BLaER1 (cell line): ENCODE measurements around the gene SNED1.

Experiments used
- H3K27ac ChIP-seq: shearing (Covaris generic); formaldehyde crosslinking; 2 replicates; pipeline ENCODE4 v1.8.1; 2022
- H3K27me3 ChIP-seq: shearing (Covaris generic); formaldehyde crosslinking; 2 replicates; pipeline ENCODE4 v1.8.1; 2022
- H3K36me3 ChIP-seq: shearing (Covaris generic); formaldehyde crosslinking; 2 replicates; pipeline ENCODE4 v1.8.1; 2022
- H3K4me1 ChIP-seq: shearing (Covaris generic); formaldehyde crosslinking; 2 replicates; pipeline ENCODE4 v1.8.1; 2022
- H3K4me2 ChIP-seq: shearing (Covaris generic); formaldehyde crosslinking; 2 replicates; pipeline ENCODE4 v1.8.1; 2022
- H3K4me3 ChIP-seq: shearing (Covaris generic); formaldehyde crosslinking; 2 replicates; pipeline ENCODE4 v1.8.1; 2022
- H3K9ac ChIP-seq: shearing (Covaris generic); formaldehyde crosslinking; 2 replicates; pipeline ENCODE4 v1.8.1; 2022
- H3K9me3 ChIP-seq: shearing (Covaris generic); formaldehyde crosslinking; 2 replicates; pipeline ENCODE4 v1.8.1; 2022
- H4K20me1 ChIP-seq: shearing (Covaris generic); formaldehyde crosslinking; 2 replicates; pipeline ENCODE4 v1.8.1; 2022
- Cebpa-rat ChIP-seq: shearing (Covaris generic); IDR thresholded peaks from 2 replicates; pipeline ENCODE4 v1.8.1; 2022

SNED1 gene

DNA sequence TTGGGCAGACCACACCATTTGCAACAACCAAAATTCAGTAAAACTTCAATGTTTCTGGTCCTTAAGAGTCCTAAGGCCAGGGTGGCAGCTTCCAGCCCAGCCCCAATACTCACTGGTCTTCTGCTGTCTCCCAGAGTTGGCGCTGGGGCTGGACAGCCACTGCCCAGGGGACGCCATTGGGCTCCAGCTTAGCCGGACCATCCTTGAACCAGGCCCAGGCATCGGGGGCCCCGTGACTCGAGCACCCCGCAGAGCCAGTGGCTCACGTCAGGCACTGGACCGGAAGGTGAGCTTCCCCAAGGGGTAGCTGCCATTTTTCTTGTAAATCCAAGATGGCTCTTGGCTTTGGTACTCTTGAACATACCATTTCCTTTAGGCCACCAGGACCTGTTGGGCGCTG is 21.8 kb downstream of the SNED1 start:
- Histone ChIP-seq H3K4me3 (no peak overlapping the region), H4K20me1 (no peaks in the 10 kb centered on the region), H3K27me3 (no peaks in the 10 kb centered on the region), H3K4me1 (no peaks in the 10 kb centered on the region), H3K4me2 (no peak overlapping the region), H3K9me3 (peaks cover 19% of the 10 kb centered on the region), H3K36me3 (no peaks in the 10 kb centered on the region), H3K27ac (no peak overlapping the region), H3K9ac (no peak overlapping the region)
- TF ChIP-seq Cebpa-rat: no peak

GRCh38 chr2:241020629-241021190 is 22.3 kb downstream of the SNED1 start:
- H3K9ac ChIP-seq: no peak overlapping the region
- no peaks in the 10 kb centered on the region for H3K4me1 ChIP-seq
- no peaks in the 10 kb centered on the region for H4K20me1 ChIP-seq
- H3K27me3 ChIP-seq: no peaks in the 10 kb centered on the region
- no peak overlapping the region for H3K27ac ChIP-seq
- H3K4me3 ChIP-seq: no peak overlapping the region
- no peak overlapping the region for H3K4me2 ChIP-seq
- H3K9me3 ChIP-seq: peaks cover 24% of the 10 kb centered on the region
- no peaks in the 10 kb centered on the region for H3K36me3 ChIP-seq
- TF ChIP-seq Cebpa-rat: no peak

- no peak overlapping the region for H3K9ac ChIP-seq
- H3K4me2 ChIP-seq: no peak overlapping the region
- no peak overlapping the region for H3K4me3 ChIP-seq
- no peak for TF ChIP-seq Cebpa-rat
- no peaks in the 10 kb centered on the region for H3K36me3 ChIP-seq
- H3K4me1 ChIP-seq: peaks cover 8% of the 10 kb centered on the region
- H3K27me3 ChIP-seq: no peaks in the 10 kb centered on the region
- H3K9me3 ChIP-seq: peaks cover 35% of the 10 kb centered on the region
- H4K20me1 ChIP-seq: no peaks in the 10 kb centered on the region
- no peak overlapping the region for H3K27ac ChIP-seq
Measured at GRCh38 chr2:241025639-241026038, 27.2 kb downstream of the SNED1 start.

- H3K27me3 ChIP-seq: no peaks in the 10 kb centered on the region
- peaks cover 26% of the 10 kb centered on the region for H3K9me3 ChIP-seq
- peaks cover 24% of the 10 kb centered on the region for H3K4me1 ChIP-seq
- no peaks in the 10 kb centered on the region for H4K20me1 ChIP-seq
- no peak overlapping the region for H3K27ac ChIP-seq
- no peak overlapping the region for H3K4me3 ChIP-seq
- H3K9ac ChIP-seq: no peak overlapping the region
- no peak for TF ChIP-seq Cebpa-rat
- peak overlapping the region; percentile 54 for H3K4me2 ChIP-seq
- H3K36me3 ChIP-seq: no peaks in the 10 kb centered on the region
Measured at GRCh38 chr2:241029599-241030332, 31.3 kb downstream of the SNED1 start.

GRCh38 chr2:241030333-241030680 is 31.9 kb downstream of the SNED1 start:
- no peaks in the 10 kb centered on the region for H4K20me1 ChIP-seq
- H3K4me2 ChIP-seq: peak overlapping the region; percentile 54
- H3K9me3 ChIP-seq: peaks cover 20% of the 10 kb centered on the region
- no peak overlapping the region for H3K27ac ChIP-seq
- H3K4me3 ChIP-seq: no peak overlapping the region
- no peak overlapping the region for H3K9ac ChIP-seq
- TF ChIP-seq Cebpa-rat: no peak
- H3K4me1 ChIP-seq: peaks cover 29% of the 10 kb centered on the region
- no peaks in the 10 kb centered on the region for H3K36me3 ChIP-seq
- H3K27me3 ChIP-seq: no peaks in the 10 kb centered on the region

DNA sequence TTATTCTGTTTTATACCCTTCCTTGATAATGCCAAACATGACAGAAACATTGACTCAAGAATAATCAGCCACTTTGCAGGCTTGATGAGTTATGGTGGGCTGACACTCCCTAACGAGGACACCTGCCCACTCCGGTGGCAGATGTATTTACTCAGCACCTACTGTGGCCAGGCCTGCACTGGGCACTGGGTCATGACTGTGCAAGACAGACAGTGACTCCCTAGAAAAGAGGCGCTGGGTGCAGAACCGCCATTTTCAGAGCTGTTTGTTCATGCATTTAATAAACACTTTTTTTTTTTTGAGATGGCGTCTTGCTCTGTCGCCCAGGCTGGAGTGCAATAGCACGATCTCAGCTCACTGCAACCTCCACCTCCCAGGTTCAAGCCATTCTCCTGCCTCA is 32.5 kb downstream of the SNED1 start:
- no peak for TF ChIP-seq Cebpa-rat
- peaks cover 32% of the 10 kb centered on the region for H3K4me1 ChIP-seq
- H3K36me3 ChIP-seq: no peaks in the 10 kb centered on the region
- no peak overlapping the region for H3K9ac ChIP-seq
- peaks cover 15% of the 10 kb centered on the region for H3K9me3 ChIP-seq
- no peak overlapping the region for H3K27ac ChIP-seq
- H3K4me2 ChIP-seq: peak overlapping the region; percentile 54
- H3K27me3 ChIP-seq: no peaks in the 10 kb centered on the region
- no peak overlapping the region for H3K4me3 ChIP-seq
- no peaks in the 10 kb centered on the region for H4K20me1 ChIP-seq

GRCh38 chr2:241031436-241032165 is 33.2 kb downstream of the SNED1 start:
- Histone ChIP-seq H3K27ac (no peak overlapping the region), H3K36me3 (no peaks in the 10 kb centered on the region), H3K4me3 (no peak overlapping the region), H3K4me2 (peak overlapping the region; percentile 54; the same call in 1 of the 2 replicates), H3K9ac (no peak overlapping the region), H3K27me3 (peaks cover 6% of the 10 kb centered on the region), H4K20me1 (no peaks in the 10 kb centered on the region), H3K4me1 (peaks cover 38% of the 10 kb centered on the region), H3K9me3 (peaks cover 10% of the 10 kb centered on the region)
- no peak for TF ChIP-seq Cebpa-rat

- H3K36me3 ChIP-seq: no peaks in the 10 kb centered on the region
- H3K27me3 ChIP-seq: peaks cover 16% of the 10 kb centered on the region
- peaks cover 57% of the 10 kb centered on the region for H3K4me1 ChIP-seq
- no peak overlapping the region for H3K4me3 ChIP-seq
- H3K27ac ChIP-seq: no peak overlapping the region
- H3K4me2 ChIP-seq: no peak overlapping the region
- TF ChIP-seq Cebpa-rat: no peak
- H3K9ac ChIP-seq: no peak overlapping the region
- H3K9me3 ChIP-seq: no peaks in the 10 kb centered on the region
- H4K20me1 ChIP-seq: 0 out of 2 replicates have a peak, but pooled peaks cover 10% of the 10 kb centered on the region
Measured at GRCh38 chr2:241033336-241033987, 35.0 kb downstream of the SNED1 start.

DNA sequence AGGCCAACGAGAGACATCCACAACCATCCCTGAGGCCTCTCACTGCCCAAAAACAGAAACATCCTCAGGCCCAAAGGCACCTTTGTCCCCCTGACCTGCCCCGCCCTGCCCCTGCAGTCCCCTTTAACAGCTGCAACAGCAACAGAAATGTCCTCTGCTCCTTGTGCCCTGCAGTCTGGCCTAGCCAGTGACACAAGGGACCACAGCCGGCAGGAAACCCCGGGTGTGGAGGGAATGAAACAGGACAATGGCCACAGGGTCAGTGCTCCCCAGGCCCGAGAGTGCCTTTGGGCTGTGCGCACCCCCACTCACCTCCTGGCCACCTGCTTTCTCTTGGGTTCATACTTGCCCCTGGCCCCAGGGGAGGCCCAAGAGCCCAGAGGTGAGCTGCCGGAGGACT is 35.6 kb downstream of the SNED1 start:
- H3K36me3 ChIP-seq: no peaks in the 10 kb centered on the region
- H3K4me2 ChIP-seq: 0 out of 2 replicates have a peak overlapping the region, but pooled peaks have one; percentile 69
- no peak overlapping the region for H3K4me3 ChIP-seq
- TF ChIP-seq Cebpa-rat: no peak
- no peak overlapping the region for H3K27ac ChIP-seq
- H3K4me1 ChIP-seq: peaks cover 62% of the 10 kb centered on the region
- H3K9me3 ChIP-seq: no peaks in the 10 kb centered on the region
- H3K27me3 ChIP-seq: peaks cover 16% of the 10 kb centered on the region
- H3K9ac ChIP-seq: no peak overlapping the region
- 0 out of 2 replicates have a peak, but pooled peaks cover 10% of the 10 kb centered on the region for H4K20me1 ChIP-seq
